ENCODE results near the gene HLA-DRB1.

Gene HLA-DRB1

DNA sequence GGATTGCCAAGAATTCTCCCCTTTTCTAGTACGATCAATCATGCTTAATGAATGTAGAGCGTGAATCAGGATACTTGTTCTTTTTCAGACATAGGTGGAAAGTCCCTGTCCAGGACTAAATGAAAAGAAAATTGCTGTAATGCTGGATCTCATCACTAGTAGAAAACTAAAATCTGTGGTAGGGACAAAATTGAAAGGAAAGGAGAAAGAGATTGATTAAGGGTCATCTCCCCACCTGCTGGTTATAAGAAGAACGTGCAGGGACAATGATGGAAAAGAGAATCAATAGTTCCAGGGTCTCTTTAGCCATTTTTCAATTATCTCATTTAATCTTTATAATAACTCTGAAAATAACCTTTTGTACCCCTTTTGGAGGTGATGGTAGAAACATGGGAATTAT is 18.7 kb upstream of the HLA-DRB1 start:
- no peaks in the 10 kb centered on the region for H3K27me3 ChIP-seq (ENCODE audit: insufficient read depth, insufficient read length)
- no peak overlapping the region for H3K4me3 ChIP-seq (ENCODE audit: insufficient read length, low read depth)
- TF ChIP-seq YY1 (IDR thresholded peaks at IDR 0.05; ENCODE audit: insufficient read depth, insufficient read length) (no peak), ZNF274 (IDR thresholded peaks at IDR 0.05; ENCODE audit: low read depth, low read length) (no peak), SUZ12 (IDR thresholded peaks at IDR 0.05; ENCODE audit: extremely low read depth, insufficient read depth, insufficient read length) (no peak)
- no peaks in the 10 kb centered on the region for H3K36me3 ChIP-seq (ENCODE audit: insufficient read depth, insufficient read length, low read length)
- no peaks in the 10 kb centered on the region for H3K9me3 ChIP-seq (ENCODE audit: insufficient read depth, low read length)
- DNase-seq (ENCODE audit: low read depth, low spot score): no peak
- no peak overlapping the region for H3K9ac ChIP-seq (ENCODE audit: insufficient read length, low read depth)
- no peaks in the 10 kb centered on the region for H3K4me1 ChIP-seq (ENCODE audit: insufficient read depth, insufficient read length)

DNA sequence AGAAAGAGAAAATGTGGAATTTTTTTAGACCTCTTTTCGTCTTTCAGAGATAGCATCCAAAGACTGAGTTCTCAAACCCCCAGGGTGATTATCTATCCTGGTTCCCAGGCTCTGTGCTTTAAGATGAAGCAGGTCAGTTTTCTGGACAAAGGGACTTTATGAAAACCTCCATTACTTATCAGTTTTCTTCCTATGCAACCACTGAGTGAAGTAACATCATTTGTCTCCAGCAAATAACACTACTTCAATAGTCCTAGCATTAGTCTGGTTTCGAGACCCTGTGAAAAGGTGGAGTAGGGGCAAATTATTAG is 18.3 kb upstream of the HLA-DRB1 start:
- no peaks in the 10 kb centered on the region for H3K27me3 ChIP-seq (ENCODE audit: insufficient read depth, insufficient read length)
- no peaks in the 10 kb centered on the region for H3K4me1 ChIP-seq (ENCODE audit: insufficient read depth, insufficient read length)

DNA sequence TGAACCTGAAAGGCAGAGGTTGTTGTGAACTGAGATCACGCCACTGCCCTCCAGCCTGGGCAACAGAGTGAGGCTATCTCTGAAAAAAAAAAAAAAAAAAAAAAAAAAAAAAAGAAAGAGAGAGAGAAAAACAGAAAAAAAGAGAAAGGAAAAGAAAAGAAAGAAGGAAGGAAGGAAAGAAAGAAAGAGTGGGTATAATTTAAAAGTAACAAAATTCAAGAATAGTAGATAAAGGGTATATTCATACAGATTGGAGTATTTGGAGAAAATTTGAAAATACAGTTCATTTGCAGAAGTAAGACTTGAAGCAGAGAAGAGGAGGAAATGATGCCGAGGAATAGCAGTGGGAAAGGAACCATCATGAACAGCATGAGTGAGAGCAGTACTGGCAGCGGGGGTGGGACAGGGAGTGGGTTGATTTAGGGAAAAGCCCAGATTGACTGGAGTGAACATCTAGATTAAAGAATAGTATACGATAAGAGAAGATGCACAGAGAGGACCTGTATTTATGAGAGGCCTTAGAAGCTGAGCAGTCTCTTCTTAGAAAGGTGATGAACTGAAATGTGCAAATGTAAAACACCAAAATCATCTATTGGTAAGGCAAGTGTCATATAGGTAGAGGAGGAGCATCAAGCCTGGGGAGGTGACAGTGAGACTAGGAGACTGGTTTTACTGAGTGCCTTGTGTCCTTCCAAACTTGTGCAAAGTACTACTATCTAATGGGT is 17.8 kb upstream of the HLA-DRB1 start:
- no peaks in the 10 kb centered on the region for H3K4me1 ChIP-seq (ENCODE audit: insufficient read depth, insufficient read length)
- H3K27me3 ChIP-seq (ENCODE audit: insufficient read depth, insufficient read length): no peaks in the 10 kb centered on the region
- H3K4me3 ChIP-seq (ENCODE audit: insufficient read length, low read depth): no peak overlapping the region
- no peaks in the 10 kb centered on the region for H3K36me3 ChIP-seq (ENCODE audit: insufficient read depth, insufficient read length, low read length)
- no peak for DNase-seq (ENCODE audit: low read depth, low spot score)
- no peak overlapping the region for H3K9ac ChIP-seq (ENCODE audit: insufficient read length, low read depth)
- no peaks in the 10 kb centered on the region for H3K9me3 ChIP-seq (ENCODE audit: insufficient read depth, low read length)
- TF ChIP-seq SUZ12 (IDR thresholded peaks at IDR 0.05; ENCODE audit: extremely low read depth, insufficient read depth, insufficient read length) (no peak), YY1 (IDR thresholded peaks at IDR 0.05; ENCODE audit: insufficient read depth, insufficient read length) (no peak), ZNF274 (IDR thresholded peaks at IDR 0.05; ENCODE audit: low read depth, low read length) (no peak)

More for the DNA sequence above, 18.3 kb upstream of the HLA-DRB1 start:
- no peak for TF ChIP-seq ZNF274 (IDR thresholded peaks at IDR 0.05; ENCODE audit: low read depth, low read length)
- TF ChIP-seq SUZ12 (IDR thresholded peaks at IDR 0.05; ENCODE audit: extremely low read depth, insufficient read depth, insufficient read length): no peak
- no peak for TF ChIP-seq YY1 (IDR thresholded peaks at IDR 0.05; ENCODE audit: insufficient read depth, insufficient read length)
- Histone ChIP-seq H3K36me3 (ENCODE audit: insufficient read depth, insufficient read length, low read length) (no peaks in the 10 kb centered on the region), H3K9ac (ENCODE audit: insufficient read length, low read depth) (no peak overlapping the region), H3K9me3 (ENCODE audit: insufficient read depth, low read length) (no peaks in the 10 kb centered on the region), H3K4me3 (ENCODE audit: insufficient read length, low read depth) (no peak overlapping the region)
- DNase-seq (ENCODE audit: low read depth, low spot score): no peak

DNA sequence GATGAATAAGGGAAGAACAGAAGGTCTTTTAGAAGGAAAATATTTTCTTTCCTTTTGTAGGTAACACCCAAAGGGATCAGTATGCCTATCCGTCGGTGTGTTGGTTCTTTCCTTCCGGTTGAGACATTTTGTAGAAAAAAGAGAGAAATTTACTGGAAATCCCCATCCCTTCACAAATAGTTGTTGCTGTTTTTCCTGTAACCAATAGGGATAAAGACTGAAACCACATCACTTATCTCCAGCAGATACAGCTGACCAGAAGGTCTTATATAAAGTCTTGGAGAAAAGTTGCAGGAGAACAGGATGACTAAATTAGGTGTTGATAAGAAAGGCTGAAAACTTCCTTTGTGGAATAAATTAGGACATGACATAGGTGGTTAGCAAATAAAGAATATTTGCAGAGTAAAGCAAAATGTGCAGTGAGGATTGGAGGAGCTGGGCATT is 14.8 kb upstream of the HLA-DRB1 start:
- Histone ChIP-seq H3K4me1 (ENCODE audit: insufficient read depth, insufficient read length) (no peaks in the 10 kb centered on the region), H3K4me3 (ENCODE audit: insufficient read length, low read depth) (no peak overlapping the region), H3K9ac (ENCODE audit: insufficient read length, low read depth) (no peak overlapping the region), H3K27me3 (ENCODE audit: insufficient read depth, insufficient read length) (no peaks in the 10 kb centered on the region), H3K9me3 (ENCODE audit: insufficient read depth, low read length) (no peaks in the 10 kb centered on the region), H3K36me3 (ENCODE audit: insufficient read depth, insufficient read length, low read length) (no peaks in the 10 kb centered on the region)
- no peak for DNase-seq (ENCODE audit: low read depth, low spot score)
- TF ChIP-seq ZNF274 (IDR thresholded peaks at IDR 0.05; ENCODE audit: low read depth, low read length): no peak
- no peak for TF ChIP-seq YY1 (IDR thresholded peaks at IDR 0.05; ENCODE audit: insufficient read depth, insufficient read length)
- TF ChIP-seq SUZ12 (IDR thresholded peaks at IDR 0.05; ENCODE audit: extremely low read depth, insufficient read depth, insufficient read length): no peak

DNA sequence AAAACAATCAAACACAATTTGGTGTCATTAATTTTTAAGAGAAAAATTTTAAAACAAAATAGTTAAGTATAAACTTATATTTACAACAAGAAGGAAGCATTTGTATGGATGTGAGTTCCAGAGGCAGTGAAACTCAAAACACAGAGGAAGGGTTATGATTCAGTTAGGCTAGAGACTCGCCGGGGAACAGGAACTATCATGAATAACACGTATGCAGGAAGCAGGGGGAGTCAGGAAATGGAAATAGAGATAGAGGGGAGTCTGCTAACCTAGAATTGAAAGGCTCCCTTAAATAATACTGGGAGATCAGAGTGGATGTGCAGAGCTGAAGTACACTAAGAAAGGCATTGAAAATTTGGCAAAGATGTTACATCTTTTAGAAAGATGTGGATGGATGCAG is 14.2 kb upstream of the HLA-DRB1 start:
- no peak for DNase-seq (ENCODE audit: low read depth, low spot score)
- TF ChIP-seq SUZ12 (IDR thresholded peaks at IDR 0.05; ENCODE audit: extremely low read depth, insufficient read depth, insufficient read length) (no peak), ZNF274 (IDR thresholded peaks at IDR 0.05; ENCODE audit: low read depth, low read length) (no peak), YY1 (IDR thresholded peaks at IDR 0.05; ENCODE audit: insufficient read depth, insufficient read length) (no peak)
- no peaks in the 10 kb centered on the region for H3K4me1 ChIP-seq (ENCODE audit: insufficient read depth, insufficient read length)
- H3K9ac ChIP-seq (ENCODE audit: insufficient read length, low read depth): no peak overlapping the region
- no peaks in the 10 kb centered on the region for H3K27me3 ChIP-seq (ENCODE audit: insufficient read depth, insufficient read length)
- H3K9me3 ChIP-seq (ENCODE audit: insufficient read depth, low read length): no peaks in the 10 kb centered on the region
- H3K36me3 ChIP-seq (ENCODE audit: insufficient read depth, insufficient read length, low read length): no peaks in the 10 kb centered on the region
- no peak overlapping the region for H3K4me3 ChIP-seq (ENCODE audit: insufficient read length, low read depth)

DNA sequence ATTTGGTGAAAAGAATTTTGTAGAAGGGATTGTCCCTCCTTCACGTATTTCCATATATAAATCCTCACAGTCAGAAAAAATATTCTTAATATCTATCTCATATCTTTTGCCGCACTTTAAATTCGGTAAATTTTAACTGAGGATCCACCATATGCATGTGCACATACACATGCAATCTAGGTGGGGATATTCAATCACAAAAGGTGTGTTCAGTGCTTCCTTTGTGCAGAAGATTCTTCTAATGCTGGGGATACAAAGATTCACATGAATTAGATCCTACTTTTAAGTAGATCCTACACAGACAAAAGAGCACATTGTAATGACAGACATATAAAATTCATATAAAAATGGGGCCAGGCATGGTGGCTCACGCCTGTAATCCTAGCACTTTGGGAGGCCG is 13.6 kb upstream of the HLA-DRB1 start:
- Histone ChIP-seq H3K27me3 (ENCODE audit: insufficient read depth, insufficient read length) (no peaks in the 10 kb centered on the region), H3K9me3 (ENCODE audit: insufficient read depth, low read length) (no peaks in the 10 kb centered on the region), H3K4me1 (ENCODE audit: insufficient read depth, insufficient read length) (no peaks in the 10 kb centered on the region), H3K36me3 (ENCODE audit: insufficient read depth, insufficient read length, low read length) (no peaks in the 10 kb centered on the region), H3K4me3 (ENCODE audit: insufficient read length, low read depth) (no peak overlapping the region), H3K9ac (ENCODE audit: insufficient read length, low read depth) (no peak overlapping the region)
- TF ChIP-seq SUZ12 (IDR thresholded peaks at IDR 0.05; ENCODE audit: extremely low read depth, insufficient read depth, insufficient read length) (no peak), ZNF274 (IDR thresholded peaks at IDR 0.05; ENCODE audit: low read depth, low read length) (no peak), YY1 (IDR thresholded peaks at IDR 0.05; ENCODE audit: insufficient read depth, insufficient read length) (no peak)
- no peak for DNase-seq (ENCODE audit: low read depth, low spot score)

DNA sequence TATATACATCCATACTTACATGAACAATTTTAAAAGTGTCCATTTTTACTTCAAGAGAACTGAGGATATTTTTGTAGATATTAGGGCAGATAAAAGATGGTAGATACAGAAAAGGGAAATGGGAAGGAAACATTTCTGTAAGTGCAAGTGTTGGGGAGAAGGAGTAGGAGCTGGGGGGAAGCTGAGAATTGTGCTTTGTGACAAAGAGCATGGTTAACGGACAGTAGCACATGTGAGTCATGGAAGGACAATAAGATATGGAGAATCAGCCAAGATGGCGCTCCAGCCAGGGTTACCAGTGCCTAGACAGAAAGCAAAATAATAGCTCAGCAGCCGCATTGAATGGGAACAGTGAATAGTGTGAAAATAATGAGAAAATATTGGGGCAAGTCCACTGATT is 12.7 kb upstream of the HLA-DRB1 start:
- DNase-seq (ENCODE audit: low read depth, low spot score): no peak
- Histone ChIP-seq H3K9ac (ENCODE audit: insufficient read length, low read depth) (no peak overlapping the region), H3K36me3 (ENCODE audit: insufficient read depth, insufficient read length, low read length) (no peaks in the 10 kb centered on the region), H3K9me3 (ENCODE audit: insufficient read depth, low read length) (no peaks in the 10 kb centered on the region), H3K27me3 (ENCODE audit: insufficient read depth, insufficient read length) (no peaks in the 10 kb centered on the region), H3K4me1 (ENCODE audit: insufficient read depth, insufficient read length) (no peaks in the 10 kb centered on the region), H3K4me3 (ENCODE audit: insufficient read length, low read depth) (no peak overlapping the region)
- TF ChIP-seq ZNF274 (IDR thresholded peaks at IDR 0.05; ENCODE audit: low read depth, low read length) (no peak), YY1 (IDR thresholded peaks at IDR 0.05; ENCODE audit: insufficient read depth, insufficient read length) (no peak), SUZ12 (IDR thresholded peaks at IDR 0.05; ENCODE audit: extremely low read depth, insufficient read depth, insufficient read length) (no peak)
